ENCODE measurements around the gene DNTTIP2. TPM values are rescaled to one million over a fixed set of nuclear protein-coding genes. Genes with fewer than 3 reads are reported as not detected.

The DNTTIP2 gene
- total RNA-seq, 1 experiment from 2014 or later: 39.9 TPM

- intact Hi-C loops (cut with micrococcal nuclease; ENCODE audit: unreplicated experiment): no loop called here
- peaks cover 18% of the 10 kb centered on the region for H3K4me1 Mint-ChIP-seq (ENCODE audit: low read depth, unreplicated experiment)
Measured at GRCh38 chr1:93827128-93827527, 51.9 kb downstream of the DNTTIP2 start.

DNA sequence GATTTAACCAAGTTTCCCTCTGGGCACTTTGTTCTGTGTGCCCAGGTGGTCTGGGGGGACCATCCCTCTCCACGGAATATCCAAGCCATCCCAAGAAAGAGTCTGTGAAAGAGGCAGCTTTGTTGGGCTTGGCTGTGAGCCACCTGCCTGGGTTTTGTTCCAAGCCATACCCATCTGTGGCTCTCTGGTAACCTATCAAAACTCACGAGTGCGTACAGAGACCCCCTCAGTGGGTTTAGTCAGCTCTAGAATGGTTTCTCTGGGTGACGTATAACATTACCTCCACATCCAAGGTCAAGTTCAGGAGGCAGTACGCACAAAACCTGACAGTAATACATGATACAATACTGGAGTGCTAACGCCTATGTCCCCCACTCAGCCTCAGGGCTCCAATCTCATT lies 54.2 kb downstream of the DNTTIP2 start:
- BruUV-seq (replicated peaks): no TSS peak
- intact Hi-C loops (cut with micrococcal nuclease; ENCODE audit: unreplicated experiment): no loop called here
- ChIA-PET POLR2A (no interaction called here), CTCF (no interaction called here)
- Mint-ChIP-seq H3K27me3 (ENCODE audit: insufficient read depth, unreplicated experiment) (no peaks in the 10 kb centered on the region), H3K4me3 (ENCODE audit: unreplicated experiment) (no peak overlapping the region), H3K27ac (ENCODE audit: unreplicated experiment) (no peak overlapping the region), H3K36me3 (ENCODE audit: insufficient read depth, unreplicated experiment) (peaks cover 6% of the 10 kb centered on the region), H3K9me3 (ENCODE audit: unreplicated experiment) (no peaks in the 10 kb centered on the region), H3K4me1 (ENCODE audit: low read depth, unreplicated experiment) (peaks cover 18% of the 10 kb centered on the region)
- H3K9me3 ChIP-seq: no peaks in the 10 kb centered on the region
- no peak for DNase-seq
- H3K4me3 ChIP-seq (ENCODE audit: low read depth, low read length): no peak overlapping the region
- no peaks in the 10 kb centered on the region for H3K27me3 ChIP-seq (replicated peaks; ENCODE audit: control insufficient read depth, insufficient read depth, low read length)
- H3K36me3 ChIP-seq (ENCODE audit: control insufficient read depth, insufficient read depth, low read length): no peaks in the 10 kb centered on the region
- peaks cover 16% of the 10 kb centered on the region for H3K4me1 ChIP-seq
- TF ChIP-seq, protein P1, sequence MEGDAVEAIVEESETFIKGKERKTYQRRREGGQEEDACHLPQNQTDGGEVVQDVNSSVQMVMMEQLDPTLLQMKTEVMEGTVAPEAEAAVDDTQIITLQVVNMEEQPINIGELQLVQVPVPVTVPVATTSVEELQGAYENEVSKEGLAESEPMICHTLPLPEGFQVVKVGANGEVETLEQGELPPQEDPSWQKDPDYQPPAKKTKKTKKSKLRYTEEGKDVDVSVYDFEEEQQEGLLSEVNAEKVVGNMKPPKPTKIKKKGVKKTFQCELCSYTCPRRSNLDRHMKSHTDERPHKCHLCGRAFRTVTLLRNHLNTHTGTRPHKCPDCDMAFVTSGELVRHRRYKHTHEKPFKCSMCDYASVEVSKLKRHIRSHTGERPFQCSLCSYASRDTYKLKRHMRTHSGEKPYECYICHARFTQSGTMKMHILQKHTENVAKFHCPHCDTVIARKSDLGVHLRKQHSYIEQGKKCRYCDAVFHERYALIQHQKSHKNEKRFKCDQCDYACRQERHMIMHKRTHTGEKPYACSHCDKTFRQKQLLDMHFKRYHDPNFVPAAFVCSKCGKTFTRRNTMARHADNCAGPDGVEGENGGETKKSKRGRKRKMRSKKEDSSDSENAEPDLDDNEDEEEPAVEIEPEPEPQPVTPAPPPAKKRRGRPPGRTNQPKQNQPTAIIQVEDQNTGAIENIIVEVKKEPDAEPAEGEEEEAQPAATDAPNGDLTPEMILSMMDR (IDR thresholded peaks at IDR 0.05; ENCODE audit: insufficient read depth in 1 of 2, low read depth in 1 of 2, low read length in 1 of 2, severe bottlenecking in 1 of 2, unreplicated experiment in 1 of 2): no peak

More at GRCh38 chr1:93827128-93827527, 51.9 kb downstream of the DNTTIP2 start:
- CTCF ChIA-PET: interaction anchor here (1.1 to 1.6 kb wide), 2 partner anchors 14 to 198 kb away, joined by 4 to 6 read pairs; no protein-coding TSS in a partner anchor
- Histone ChIP-seq H3K27me3 (replicated peaks; ENCODE audit: control insufficient read depth, insufficient read depth, low read length) (no peaks in the 10 kb centered on the region), H3K4me3 (ENCODE audit: low read depth, low read length) (no peak overlapping the region), H3K36me3 (ENCODE audit: control insufficient read depth, insufficient read depth, low read length) (no peaks in the 10 kb centered on the region), H3K9me3 (no peaks in the 10 kb centered on the region), H3K4me1 (peaks cover 16% of the 10 kb centered on the region)
- peaks cover 6% of the 10 kb centered on the region for H3K36me3 Mint-ChIP-seq (ENCODE audit: insufficient read depth, unreplicated experiment)
- no peak for DNase-seq
- H3K27ac Mint-ChIP-seq (ENCODE audit: unreplicated experiment): peak overlapping the region; percentile 51
- no peaks in the 10 kb centered on the region for H3K27me3 Mint-ChIP-seq (ENCODE audit: insufficient read depth, unreplicated experiment)
- H3K9me3 Mint-ChIP-seq (ENCODE audit: unreplicated experiment): peaks cover 18% of the 10 kb centered on the region
- TF ChIP-seq, protein P1 (IDR thresholded peaks at IDR 0.05; ENCODE audit: insufficient read depth in 1 of 2, low read depth in 1 of 2, low read length in 1 of 2, severe bottlenecking in 1 of 2, unreplicated experiment in 1 of 2): no peak
- POLR2A ChIA-PET: no interaction called here
- no peak overlapping the region for H3K4me3 Mint-ChIP-seq (ENCODE audit: unreplicated experiment)
- BruUV-seq (replicated peaks): no TSS peak

GRCh38 chr1:93822730-93823425 lies 56.1 kb downstream of the DNTTIP2 start:
- H3K27ac Mint-ChIP-seq (ENCODE audit: unreplicated experiment): no peak overlapping the region
- DNase-seq: no peak
- BruUV-seq (replicated peaks): no TSS peak
- H3K36me3 Mint-ChIP-seq (ENCODE audit: insufficient read depth, unreplicated experiment): peaks cover 4% of the 10 kb centered on the region
- H3K9me3 Mint-ChIP-seq (ENCODE audit: unreplicated experiment): no peaks in the 10 kb centered on the region
- POLR2A ChIA-PET: no interaction called here
- peaks cover 23% of the 10 kb centered on the region for H3K4me1 Mint-ChIP-seq (ENCODE audit: low read depth, unreplicated experiment)
- H3K4me3 Mint-ChIP-seq (ENCODE audit: unreplicated experiment): no peak overlapping the region
- no peaks in the 10 kb centered on the region for H3K27me3 Mint-ChIP-seq (ENCODE audit: insufficient read depth, unreplicated experiment)
- H3K4me3 ChIP-seq (ENCODE audit: low read depth, low read length): no peak overlapping the region
- H3K27me3 ChIP-seq (replicated peaks; ENCODE audit: control insufficient read depth, insufficient read depth, low read length): no peaks in the 10 kb centered on the region
- TF ChIP-seq, protein P1 (IDR thresholded peaks at IDR 0.05; ENCODE audit: insufficient read depth in 1 of 2, low read depth in 1 of 2, low read length in 1 of 2, severe bottlenecking in 1 of 2, unreplicated experiment in 1 of 2): no peak
- intact Hi-C loops (cut with micrococcal nuclease; ENCODE audit: unreplicated experiment): no loop called here
- H3K36me3 ChIP-seq (ENCODE audit: control insufficient read depth, insufficient read depth, low read length): no peaks in the 10 kb centered on the region
- peaks cover 7% of the 10 kb centered on the region for H3K4me1 ChIP-seq
- H3K9me3 ChIP-seq: no peaks in the 10 kb centered on the region
- CTCF ChIA-PET: no interaction called here

All from Caco-2 (cell line).